ENCODE data around the gene ZFYVE16.
"Not testable (repeated sequence)": the region's sequence is repeated elsewhere in the genome, so short reads cannot be mapped to it uniquely, and the experiment has no call there.

ZFYVE16 gene

GRCh38 chr5:80411589-80412219 is 3.8 kb downstream of the ZFYVE16 start:
- DNase-seq (ENCODE audit: low spot score): no peak

- DNase-seq (ENCODE audit: low spot score): no peak
Measured at GRCh38 chr5:80414113-80414512, 6.2 kb downstream of the ZFYVE16 start.

DNA sequence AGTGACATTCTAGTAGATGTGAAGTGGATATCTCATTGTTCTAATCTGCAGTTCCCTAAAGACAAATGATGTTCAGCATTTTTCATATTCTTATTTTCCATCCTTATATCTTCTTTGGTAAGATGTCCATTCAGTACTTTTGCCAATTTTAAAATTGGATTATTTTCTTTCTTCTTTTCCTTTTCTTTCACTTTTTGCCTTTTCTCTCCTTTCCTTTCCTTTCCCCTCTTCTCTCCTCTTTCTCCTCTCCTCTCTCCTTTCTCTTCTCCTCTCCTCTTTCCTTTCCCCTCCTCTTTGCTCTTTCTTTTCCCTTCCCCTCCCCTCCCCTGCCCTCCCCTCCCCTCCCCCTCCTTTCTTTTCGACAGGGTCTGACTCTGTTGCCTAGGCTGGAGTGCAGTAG is 10.1 kb downstream of the ZFYVE16 start:
- no peak for DNase-seq (ENCODE audit: low spot score)

GRCh38 chr5:80424365-80424764 is 16.5 kb downstream of the ZFYVE16 start:
- not testable (repeated sequence) for DNase-seq (ENCODE audit: low spot score)

DNA sequence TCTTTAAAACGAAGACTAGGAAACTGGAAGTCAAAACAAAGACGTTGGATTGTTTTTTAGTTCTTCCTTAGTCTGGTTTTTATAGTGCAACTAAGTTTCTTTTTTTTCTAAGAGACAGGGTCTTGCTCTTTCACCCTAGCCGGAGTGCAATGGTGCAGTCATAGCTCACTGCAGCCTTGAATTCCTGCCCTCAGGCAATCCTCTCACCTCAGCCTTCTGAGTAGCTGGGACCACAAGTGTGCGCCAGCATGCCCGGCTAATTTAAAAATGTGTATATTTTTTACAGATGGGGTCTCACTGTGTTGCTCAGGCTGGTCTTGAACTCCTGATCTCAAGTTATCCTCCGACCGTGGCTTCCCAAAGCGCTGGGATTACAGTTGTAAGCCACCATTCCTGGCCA is 27.6 kb downstream of the ZFYVE16 start:
- DNase-seq (ENCODE audit: low spot score): no peak

- DNase-seq (ENCODE audit: low spot score): no peak
Measured at GRCh38 chr5:80437326-80437725, 29.5 kb downstream of the ZFYVE16 start.

DNA sequence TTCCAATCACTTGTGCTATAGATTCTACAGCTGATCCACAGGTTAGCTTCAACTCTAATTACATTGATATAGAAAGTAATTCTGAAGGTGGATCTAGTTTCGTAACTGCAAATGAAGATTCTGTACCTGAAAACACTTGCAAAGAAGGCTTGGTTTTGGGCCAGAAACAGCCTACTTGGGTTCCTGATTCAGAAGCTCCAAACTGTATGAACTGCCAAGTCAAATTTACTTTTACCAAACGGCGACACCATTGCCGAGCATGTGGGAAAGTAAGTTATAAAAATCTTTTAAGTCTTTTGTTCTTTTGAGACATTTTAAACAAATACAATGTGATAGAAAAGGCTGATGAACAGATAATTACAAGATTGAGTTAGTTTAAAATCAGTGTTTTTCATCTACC is 30.9 kb downstream of the ZFYVE16 start:
- no peak for DNase-seq (ENCODE audit: low spot score)

GRCh38 chr5:80439213-80439612 is 31.3 kb downstream of the ZFYVE16 start:
- no peak for DNase-seq (ENCODE audit: low spot score)

DNA sequence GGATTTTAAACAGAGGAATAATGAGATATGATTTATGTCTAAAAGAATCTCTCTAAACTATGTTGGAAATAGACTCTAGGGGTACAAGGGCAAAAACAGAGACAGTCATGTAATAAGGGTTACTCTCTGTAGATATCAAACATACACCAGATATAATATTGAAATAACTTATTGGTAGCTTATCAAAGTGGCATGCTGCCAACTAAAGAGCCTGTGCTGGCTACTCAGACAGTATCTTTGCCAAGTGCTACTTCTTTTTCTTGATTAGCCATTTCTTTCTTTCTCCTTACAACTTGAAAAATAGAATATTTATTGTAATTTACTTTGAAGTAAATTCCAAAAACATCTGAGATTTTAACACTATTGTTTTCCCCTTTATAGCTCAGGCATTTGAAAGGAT is 34.9 kb downstream of the ZFYVE16 start:
- DNase-seq (ENCODE audit: low spot score): no peak

DNA sequence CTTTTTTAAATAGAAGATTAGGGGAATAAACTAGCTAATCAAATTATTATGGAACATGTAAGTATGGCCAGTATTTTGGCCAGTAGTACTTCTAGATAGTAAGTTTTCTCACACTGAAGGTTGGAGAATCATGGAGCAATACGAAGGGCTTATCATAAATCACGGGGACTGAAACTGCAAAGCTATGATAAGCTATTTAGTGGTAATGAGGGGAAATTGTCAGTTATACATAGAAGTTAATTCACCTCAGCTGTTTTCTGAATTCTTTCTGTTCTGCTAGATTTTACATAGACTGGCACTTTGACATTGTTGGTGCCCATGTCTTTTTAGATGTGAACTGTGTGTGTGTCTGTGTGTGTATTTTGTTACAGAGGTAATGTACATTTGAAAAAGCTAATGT is 45.5 kb downstream of the ZFYVE16 start:
- DNase-seq (ENCODE audit: low spot score): no peak

DNA sequence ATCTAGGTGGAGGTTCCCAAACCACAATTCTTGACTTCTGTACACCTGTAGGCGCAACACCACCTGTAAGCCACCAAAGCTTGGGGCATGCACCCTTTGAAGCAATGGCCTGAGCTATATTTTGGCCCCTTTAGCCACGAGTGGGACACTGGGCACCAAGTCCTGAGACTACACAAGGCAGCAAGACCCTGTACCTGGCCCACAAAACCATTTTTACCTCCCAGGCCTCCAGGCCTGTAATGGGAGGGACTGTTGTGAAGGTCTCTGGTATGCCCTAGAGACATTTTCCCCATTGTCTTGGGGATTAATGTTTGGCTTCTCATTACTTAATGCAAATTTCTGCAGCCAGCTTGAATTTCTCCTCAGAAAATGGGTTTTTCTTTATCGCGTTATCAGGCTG is 55.4 kb downstream of the ZFYVE16 start:
- DNase-seq (ENCODE audit: low spot score): no peak

DNA sequence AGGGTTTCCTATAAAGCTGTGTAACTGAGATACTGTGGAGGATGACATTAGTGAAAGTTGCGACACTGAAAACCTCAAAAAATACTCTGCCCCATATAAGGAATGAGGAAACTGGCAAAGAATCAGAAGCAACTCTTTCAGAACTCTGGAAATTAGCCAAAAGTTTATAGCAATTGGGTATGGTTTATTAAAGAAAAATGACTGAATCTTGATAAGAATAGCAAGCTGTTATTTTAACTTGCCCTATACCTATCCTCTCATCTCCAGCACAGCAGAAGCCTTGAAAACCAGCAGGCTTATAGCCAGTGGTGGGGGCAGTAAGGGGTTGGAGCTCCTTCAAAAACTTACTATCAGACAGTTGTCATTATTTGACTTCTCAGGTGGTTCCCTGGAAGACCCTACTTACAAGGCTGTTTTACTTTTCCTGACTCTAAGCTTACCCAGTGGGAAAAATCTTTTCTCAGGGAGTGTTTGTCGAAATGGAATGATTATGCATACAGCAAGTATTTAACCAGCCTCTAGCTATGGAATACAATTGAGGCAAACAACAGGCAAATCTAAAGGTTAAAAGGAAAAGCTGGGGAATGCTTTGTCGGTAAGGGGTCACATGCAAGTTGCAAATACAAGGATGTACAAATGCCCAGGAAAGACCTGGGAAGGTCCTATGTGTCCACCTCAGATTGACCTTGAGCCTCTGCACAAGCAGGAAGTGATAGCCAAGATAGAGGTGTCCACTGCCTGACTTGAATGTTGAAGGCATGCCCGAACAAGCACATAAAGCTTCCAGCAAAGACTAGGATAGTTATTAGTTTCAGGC is 59.0 kb downstream of the ZFYVE16 start:
- no peak for DNase-seq (ENCODE audit: low spot score)

GRCh38 chr5:80468131-80468530 is 60.3 kb downstream of the ZFYVE16 start:
- no peak for DNase-seq (ENCODE audit: low spot score)

- DNase-seq (ENCODE audit: low spot score): not testable (repeated sequence)
Measured at GRCh38 chr5:80470631-80471030, 62.8 kb downstream of the ZFYVE16 start.

DNA sequence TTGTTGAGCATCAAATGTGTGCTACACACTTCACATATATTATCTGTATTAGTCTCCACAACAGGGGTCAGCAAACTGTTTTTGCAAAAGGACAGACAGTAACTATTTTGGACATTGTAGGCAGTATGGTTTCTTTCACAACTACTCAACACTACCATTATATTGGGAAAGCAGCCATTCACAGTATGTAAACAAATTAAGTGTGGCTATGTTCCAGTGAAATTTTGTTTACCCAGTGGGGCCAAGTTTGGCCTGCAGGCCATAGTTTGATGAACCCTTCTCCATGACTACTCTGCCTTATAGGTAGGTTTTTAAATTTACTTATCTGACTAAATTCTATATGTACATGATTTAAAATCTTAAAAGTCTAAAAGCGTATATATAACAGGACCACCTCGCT is 67.1 kb downstream of the ZFYVE16 start:
- DNase-seq (ENCODE audit: low spot score): no peak

DNA sequence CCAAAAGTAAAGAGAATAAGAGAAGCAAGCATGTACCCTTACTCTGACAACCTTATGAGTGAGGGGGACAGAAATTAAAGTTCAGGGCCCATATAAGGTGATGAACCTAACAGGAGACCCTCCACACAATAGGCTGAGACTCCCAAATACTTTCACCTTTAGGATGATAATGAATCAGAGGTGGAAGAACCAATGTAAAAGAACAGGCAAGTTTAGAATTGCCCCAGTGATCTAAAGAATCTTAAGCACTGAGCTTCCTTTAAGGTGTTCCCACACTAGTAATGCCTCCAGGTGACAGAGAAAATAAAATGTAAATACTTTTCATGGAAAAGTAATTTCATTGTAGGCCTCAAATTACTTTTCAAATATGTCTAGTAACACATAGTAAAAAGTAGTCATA is 71.8 kb downstream of the ZFYVE16 start:
- no peak for DNase-seq (ENCODE audit: low spot score)

- DNase-seq (ENCODE audit: low spot score): no peak
Measured at GRCh38 chr5:80480354-80480753, 72.5 kb downstream of the ZFYVE16 start.

DNA sequence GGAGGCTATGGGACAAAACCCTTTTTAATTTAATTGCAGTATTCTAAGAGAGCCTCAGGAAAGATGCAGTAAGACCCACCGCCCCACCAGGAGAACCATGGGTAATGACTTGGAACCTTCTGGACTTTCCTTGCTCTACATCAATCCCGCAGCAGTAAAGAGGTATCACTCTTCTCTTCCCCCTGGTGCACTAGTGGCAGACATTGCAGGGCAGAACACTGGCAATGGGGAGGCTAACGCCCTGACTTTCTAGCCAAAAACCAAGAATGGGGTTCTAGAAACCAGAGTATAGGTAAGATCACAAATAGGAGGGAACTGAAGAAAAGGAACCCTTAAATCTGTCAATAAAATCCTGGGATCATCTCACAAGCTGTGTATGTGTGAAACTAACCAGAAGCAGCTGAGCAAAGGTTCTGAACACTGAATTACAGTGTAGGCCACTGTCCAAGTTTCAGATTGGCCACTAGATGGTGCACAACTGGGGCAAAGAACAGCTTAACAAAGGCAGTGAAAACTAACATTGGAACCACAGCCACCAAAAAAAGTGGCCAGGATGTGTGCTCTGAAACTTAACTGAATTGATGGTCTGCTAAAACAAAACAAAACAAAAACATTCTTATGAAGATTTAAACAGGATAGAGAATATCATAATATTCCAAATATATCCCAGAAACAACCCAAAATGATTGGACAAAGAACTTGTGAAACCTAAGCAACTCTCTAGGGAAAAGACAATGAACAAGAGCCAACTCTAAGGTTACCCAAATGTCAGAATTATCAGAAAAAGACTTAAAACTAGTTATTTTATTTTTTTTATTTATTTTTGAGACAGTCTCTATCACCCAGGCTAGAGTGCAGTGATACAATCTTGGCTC is 73.4 kb downstream of the ZFYVE16 start:
- peak; percentile 62 for DNase-seq (ENCODE audit: low spot score)

GRCh38 chr5:80482578-80482977 is 74.7 kb downstream of the ZFYVE16 start:
- DNase-seq (ENCODE audit: low spot score): no peak

GRCh38 chr5:80483636-80484232 is 75.9 kb downstream of the ZFYVE16 start:
- DNase-seq (ENCODE audit: low spot score): no peak

- DNase-seq (ENCODE audit: low spot score): no peak
Measured at GRCh38 chr5:80487444-80487828, 79.6 kb downstream of the ZFYVE16 start.

Measured in activated CD4-positive, alpha-beta T cell treated with anti-CD3 and anti-CD28 coated beads, Interleukin-2, Interleukin-4, amounts not matched to agents 100 ng/mL and 50 ng/mL, durations not matched to agents 16 hours and 8 hours (primary cell).